ENCODE results near the gene MN1.

The MN1 gene

DNA sequence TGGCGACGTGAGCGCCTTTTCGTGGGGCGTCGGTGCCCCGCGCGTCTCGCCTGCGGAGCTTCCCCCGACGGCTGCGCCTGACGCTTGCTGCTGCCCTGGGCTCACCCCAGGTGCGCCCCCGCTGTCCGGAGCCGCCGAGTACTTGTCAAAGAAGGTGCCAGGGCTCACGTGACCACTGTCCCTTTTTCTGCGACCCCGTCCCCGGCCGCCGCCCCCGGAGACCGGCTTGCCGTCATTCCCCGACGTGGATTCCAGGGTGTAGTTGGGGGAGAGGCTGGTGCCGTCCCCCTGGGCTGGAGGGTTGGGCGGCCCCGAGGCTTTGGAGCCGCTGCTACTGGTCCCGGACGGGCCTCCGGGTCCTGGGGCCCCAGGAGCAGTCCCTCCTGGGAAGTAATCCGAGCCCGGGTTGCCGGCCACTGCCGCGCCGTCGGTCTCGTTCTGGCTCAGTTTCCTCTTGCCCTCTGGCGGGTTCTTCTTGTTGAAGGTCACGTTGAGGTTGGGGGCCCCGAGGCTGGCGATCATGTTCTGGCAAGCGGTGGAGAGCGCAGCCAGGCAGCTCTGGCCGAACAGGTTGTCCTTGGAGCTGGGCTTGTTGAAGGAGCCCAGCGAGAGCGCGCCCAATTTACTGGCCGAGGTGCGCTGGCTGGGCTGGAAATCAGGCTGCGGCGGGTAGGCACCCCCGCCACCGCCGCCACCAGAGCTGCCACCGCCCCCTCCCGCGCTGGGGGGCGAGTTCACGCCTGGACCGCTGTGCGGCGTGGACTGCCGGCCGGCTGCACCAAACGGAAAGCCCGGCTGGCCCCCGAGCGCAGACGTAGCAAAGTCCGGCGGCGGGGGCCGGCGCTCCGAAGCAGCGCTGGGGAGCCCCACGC is 3.8 kb downstream of the MN1 start:
- H3K27me3 ChIP-seq (ENCODE audit: insufficient read depth, low read length, poor library complexity) = peaks cover 1% of the 10 kb centered on the region

DNA sequence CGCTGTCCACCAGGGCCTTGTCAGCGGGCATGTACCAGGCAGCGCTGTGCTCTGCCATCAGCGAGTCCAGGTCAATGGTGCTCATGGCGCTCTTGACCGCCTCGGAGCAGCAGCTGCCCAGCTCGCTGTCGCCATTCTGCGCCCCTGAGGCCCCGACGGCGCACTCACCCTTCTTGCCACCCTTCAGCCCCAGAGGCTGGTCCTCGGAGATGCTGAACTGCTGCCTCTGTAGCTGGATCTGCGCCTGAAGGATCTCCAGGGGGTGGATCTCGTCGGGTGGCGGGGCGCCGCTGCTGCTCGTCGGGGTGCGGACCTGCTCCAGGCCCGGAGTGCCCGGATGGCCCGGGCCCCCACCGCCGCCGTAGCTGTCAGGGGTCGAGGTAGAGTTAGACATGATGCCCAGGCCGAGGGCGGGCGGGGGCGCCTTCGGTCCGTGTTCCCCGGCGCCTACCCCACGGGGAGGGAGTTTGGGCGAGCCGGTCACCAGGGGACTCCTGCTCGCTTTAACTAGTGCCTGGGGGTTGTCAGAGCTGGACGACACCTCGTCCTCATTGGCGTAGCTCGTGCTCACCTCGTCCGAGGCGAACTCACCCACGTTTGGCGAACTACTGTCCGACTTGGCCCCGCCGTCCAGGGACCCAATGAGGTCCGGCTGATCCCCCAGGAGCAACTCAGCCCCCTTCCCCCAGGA is 4.6 kb downstream of the MN1 start:
- TF ChIP-seq, protein P1, sequence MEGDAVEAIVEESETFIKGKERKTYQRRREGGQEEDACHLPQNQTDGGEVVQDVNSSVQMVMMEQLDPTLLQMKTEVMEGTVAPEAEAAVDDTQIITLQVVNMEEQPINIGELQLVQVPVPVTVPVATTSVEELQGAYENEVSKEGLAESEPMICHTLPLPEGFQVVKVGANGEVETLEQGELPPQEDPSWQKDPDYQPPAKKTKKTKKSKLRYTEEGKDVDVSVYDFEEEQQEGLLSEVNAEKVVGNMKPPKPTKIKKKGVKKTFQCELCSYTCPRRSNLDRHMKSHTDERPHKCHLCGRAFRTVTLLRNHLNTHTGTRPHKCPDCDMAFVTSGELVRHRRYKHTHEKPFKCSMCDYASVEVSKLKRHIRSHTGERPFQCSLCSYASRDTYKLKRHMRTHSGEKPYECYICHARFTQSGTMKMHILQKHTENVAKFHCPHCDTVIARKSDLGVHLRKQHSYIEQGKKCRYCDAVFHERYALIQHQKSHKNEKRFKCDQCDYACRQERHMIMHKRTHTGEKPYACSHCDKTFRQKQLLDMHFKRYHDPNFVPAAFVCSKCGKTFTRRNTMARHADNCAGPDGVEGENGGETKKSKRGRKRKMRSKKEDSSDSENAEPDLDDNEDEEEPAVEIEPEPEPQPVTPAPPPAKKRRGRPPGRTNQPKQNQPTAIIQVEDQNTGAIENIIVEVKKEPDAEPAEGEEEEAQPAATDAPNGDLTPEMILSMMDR (IDR thresholded peaks at IDR 0.05; ENCODE audit: borderline replicate concordance, extremely low read depth, low read length, poor library complexity, severe bottlenecking) = no peak
- no peak for TF ChIP-seq EZH2 (IDR thresholded peaks at IDR 0.05; ENCODE audit: borderline replicate concordance, low read depth, low read length, severe bottlenecking)
- H3K27ac ChIP-seq (ENCODE audit: low read length) = no peak overlapping the region
- peaks cover 6% of the 10 kb centered on the region for H3K27me3 ChIP-seq (ENCODE audit: insufficient read depth, low read length, poor library complexity)
- no peak overlapping the region for H2AFZ ChIP-seq (ENCODE audit: low read depth, low read length)
- no peak overlapping the region for H3K9ac ChIP-seq (ENCODE audit: low read depth, low read length)
- H3K36me3 ChIP-seq (ENCODE audit: insufficient read depth, low read length) = no peaks in the 10 kb centered on the region
- H3K4me2 ChIP-seq (ENCODE audit: insufficient read depth, low read length) = no peak overlapping the region
- no peaks in the 10 kb centered on the region for H3K9me3 ChIP-seq (ENCODE audit: insufficient read depth, low read length, severe bottlenecking)
- no peak overlapping the region for H3K4me3 ChIP-seq (ENCODE audit: low read depth in 1 of 2, low read length in 2 of 2)
- H4K20me1 ChIP-seq (ENCODE audit: insufficient read depth, low read length) = no peaks in the 10 kb centered on the region
- ATAC-seq (ENCODE audit: insufficient read depth, low read depth) (no peak), DNase-seq (no peak)
- no peaks in the 10 kb centered on the region for H3K79me2 ChIP-seq (ENCODE audit: insufficient read depth, low read length)
- no peaks in the 10 kb centered on the region for H3K4me1 ChIP-seq (ENCODE audit: insufficient read depth, low read length)

More for the DNA sequence above, 3.8 kb downstream of the MN1 start:
- Histone ChIP-seq H3K4me1 (ENCODE audit: insufficient read depth, low read length) (no peaks in the 10 kb centered on the region), H3K4me2 (ENCODE audit: insufficient read depth, low read length) (no peak overlapping the region), H3K9ac (ENCODE audit: low read depth, low read length) (no peak overlapping the region), H2AFZ (ENCODE audit: low read depth, low read length) (no peak overlapping the region), H3K4me3 (ENCODE audit: low read depth in 1 of 2, low read length in 2 of 2) (no peak overlapping the region), H3K27ac (ENCODE audit: low read length) (no peak overlapping the region), H3K9me3 (ENCODE audit: insufficient read depth, low read length, severe bottlenecking) (no peaks in the 10 kb centered on the region), H4K20me1 (ENCODE audit: insufficient read depth, low read length) (no peaks in the 10 kb centered on the region), H3K79me2 (ENCODE audit: insufficient read depth, low read length) (no peaks in the 10 kb centered on the region), H3K36me3 (ENCODE audit: insufficient read depth, low read length) (no peaks in the 10 kb centered on the region)
- no peak for DNase-seq
- no peak for ATAC-seq (ENCODE audit: insufficient read depth, low read depth)
- TF ChIP-seq EZH2 (IDR thresholded peaks at IDR 0.05; ENCODE audit: borderline replicate concordance, low read depth, low read length, severe bottlenecking) = no peak
- TF ChIP-seq, protein P1 (IDR thresholded peaks at IDR 0.05; ENCODE audit: borderline replicate concordance, extremely low read depth, low read length, poor library complexity, severe bottlenecking) = no peak

DNA sequence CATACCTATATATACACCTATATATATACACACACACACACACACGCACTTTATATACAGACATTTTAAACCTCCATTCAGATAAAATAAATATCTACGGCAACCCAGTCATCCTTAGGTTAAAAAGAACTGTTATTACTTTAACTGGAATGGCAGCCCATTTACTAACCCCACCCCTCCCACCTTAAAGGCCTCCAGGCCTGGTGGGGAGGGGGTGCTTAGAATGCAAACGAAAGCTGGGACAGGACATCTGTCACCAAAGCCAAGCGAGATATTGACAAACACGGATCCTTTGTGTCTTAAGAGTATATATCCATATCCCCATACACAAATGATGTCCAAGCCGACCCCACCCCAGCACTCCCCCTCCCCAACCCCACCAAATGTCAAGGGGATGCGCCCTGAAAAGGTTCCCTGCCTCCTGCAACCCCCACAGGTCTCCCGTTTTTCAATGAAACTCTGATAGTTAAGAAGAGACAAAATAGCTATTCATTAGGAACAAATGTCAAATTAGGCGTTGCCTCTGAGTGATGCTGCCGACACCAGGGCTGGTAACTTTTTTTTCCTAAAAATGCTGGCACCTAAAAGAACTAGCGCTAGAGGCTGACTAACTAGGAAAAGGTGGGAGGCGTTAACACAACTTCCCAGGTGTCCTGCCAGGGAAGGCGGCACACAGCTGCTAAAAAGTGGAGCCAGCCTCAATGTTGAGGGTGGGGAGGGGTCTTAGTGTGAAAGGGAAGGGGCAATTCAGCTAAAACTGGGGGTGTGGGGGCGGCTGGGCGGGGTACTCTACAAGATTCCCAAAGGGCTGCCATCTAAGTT is 5.6 kb downstream of the MN1 start:
- no peaks in the 10 kb centered on the region for H3K79me2 ChIP-seq (ENCODE audit: insufficient read depth, low read length)
- no peak overlapping the region for H3K9ac ChIP-seq (ENCODE audit: low read depth, low read length)
- H2AFZ ChIP-seq (ENCODE audit: low read depth, low read length) = no peak overlapping the region
- peaks cover 8% of the 10 kb centered on the region for H3K27me3 ChIP-seq (ENCODE audit: insufficient read depth, low read length, poor library complexity)
- no peak overlapping the region for H3K4me2 ChIP-seq (ENCODE audit: insufficient read depth, low read length)
- no peaks in the 10 kb centered on the region for H3K4me1 ChIP-seq (ENCODE audit: insufficient read depth, low read length)
- ATAC-seq (ENCODE audit: insufficient read depth, low read depth) (no peak), DNase-seq (no peak)
- H4K20me1 ChIP-seq (ENCODE audit: insufficient read depth, low read length) = no peaks in the 10 kb centered on the region
- no peak overlapping the region for H3K27ac ChIP-seq (ENCODE audit: low read length)
- H3K4me3 ChIP-seq (ENCODE audit: low read depth in 1 of 2, low read length in 2 of 2) = no peak overlapping the region
- TF ChIP-seq, protein P1 (IDR thresholded peaks at IDR 0.05; ENCODE audit: borderline replicate concordance, extremely low read depth, low read length, poor library complexity, severe bottlenecking) = no peak
- TF ChIP-seq EZH2 (IDR thresholded peaks at IDR 0.05; ENCODE audit: borderline replicate concordance, low read depth, low read length, severe bottlenecking) = no peak
- H3K36me3 ChIP-seq (ENCODE audit: insufficient read depth, low read length) = no peaks in the 10 kb centered on the region
- H3K9me3 ChIP-seq (ENCODE audit: insufficient read depth, low read length, severe bottlenecking) = no peaks in the 10 kb centered on the region
